ENCODE data around the gene STAG1. TPM values are rescaled to one million over a fixed set of nuclear protein-coding genes. Genes with fewer than 3 reads are reported as not detected.
"Not testable (repeated sequence)": the region's sequence is repeated elsewhere in the genome, so short reads cannot be mapped to it uniquely, and the experiment has no call there.

Gene STAG1
- total RNA-seq, 1 experiment from 2014 or later = 34.6 TPM

DNA sequence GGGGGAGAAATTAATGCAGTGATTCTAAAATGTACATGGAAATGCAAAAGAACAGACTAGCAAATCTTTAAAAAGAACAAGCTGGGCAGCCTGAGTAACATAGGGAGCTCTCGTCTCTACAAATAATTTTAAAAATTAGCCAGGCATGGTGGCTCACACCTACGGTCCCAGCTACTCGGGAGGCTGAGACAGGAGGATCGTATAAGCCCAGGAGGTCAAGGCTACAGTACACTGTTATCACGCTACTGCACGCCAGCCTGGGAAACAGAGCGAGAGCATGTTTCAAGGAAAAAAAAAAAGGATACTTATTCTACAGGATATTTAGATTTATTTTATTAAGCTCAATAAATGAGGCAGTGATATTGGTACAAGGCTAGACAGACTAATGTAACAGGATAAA lies 40.9 kb downstream of the STAG1 start:
- WGBS (ENCODE audit: extremely low coverage, insufficient read length, low lambda C conversion rate) = no CpG with 5 or more reads among the region's 7 CpGs
- H4K91ac ChIP-seq (ENCODE audit: insufficient read length, low read depth, low read length) = no peak overlapping the region
- H3K79me1 ChIP-seq (ENCODE audit: insufficient read depth, low read depth, low read length, poor library complexity, severe bottlenecking) = peaks cover 5% of the 10 kb centered on the region
- H2BK20ac ChIP-seq (ENCODE audit: low read depth, low read length, poor library complexity, severe bottlenecking) = no peak overlapping the region
- H3K79me2 ChIP-seq (ENCODE audit: insufficient read depth, low read length) = peaks cover 4% of the 10 kb centered on the region; the same call in 1 of the 2 replicates
- no peak overlapping the region for H2AK5ac ChIP-seq (ENCODE audit: insufficient read length, low read length)
- TF ChIP-seq, protein P1, sequence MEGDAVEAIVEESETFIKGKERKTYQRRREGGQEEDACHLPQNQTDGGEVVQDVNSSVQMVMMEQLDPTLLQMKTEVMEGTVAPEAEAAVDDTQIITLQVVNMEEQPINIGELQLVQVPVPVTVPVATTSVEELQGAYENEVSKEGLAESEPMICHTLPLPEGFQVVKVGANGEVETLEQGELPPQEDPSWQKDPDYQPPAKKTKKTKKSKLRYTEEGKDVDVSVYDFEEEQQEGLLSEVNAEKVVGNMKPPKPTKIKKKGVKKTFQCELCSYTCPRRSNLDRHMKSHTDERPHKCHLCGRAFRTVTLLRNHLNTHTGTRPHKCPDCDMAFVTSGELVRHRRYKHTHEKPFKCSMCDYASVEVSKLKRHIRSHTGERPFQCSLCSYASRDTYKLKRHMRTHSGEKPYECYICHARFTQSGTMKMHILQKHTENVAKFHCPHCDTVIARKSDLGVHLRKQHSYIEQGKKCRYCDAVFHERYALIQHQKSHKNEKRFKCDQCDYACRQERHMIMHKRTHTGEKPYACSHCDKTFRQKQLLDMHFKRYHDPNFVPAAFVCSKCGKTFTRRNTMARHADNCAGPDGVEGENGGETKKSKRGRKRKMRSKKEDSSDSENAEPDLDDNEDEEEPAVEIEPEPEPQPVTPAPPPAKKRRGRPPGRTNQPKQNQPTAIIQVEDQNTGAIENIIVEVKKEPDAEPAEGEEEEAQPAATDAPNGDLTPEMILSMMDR (conservative IDR thresholded peaks at IDR 0.05) = no peak
- Mint-ChIP-seq H3K4me3 (no peak overlapping the region), H3K9me3 (no peaks in the 10 kb centered on the region), H3K36me3 (ENCODE audit: insufficient read depth in 1 of 3, low read depth in 3 of 3) (peaks cover 0 to 11% (median 8%) of the 10 kb centered on the region in 3 experiments; a peak in 3 of 7 replicates), H3K27ac (no peak overlapping the region), H3K27me3 (ENCODE audit: low read depth) (no peaks in the 10 kb centered on the region), H3K4me1 (peaks cover 2 to 4% of the 10 kb centered on the region in 2 experiments; a peak in 2 of 4 replicates)
- no peaks in the 10 kb centered on the region for H3K23me2 ChIP-seq (ENCODE audit: insufficient read length, low read depth, low read length, poor library complexity, severe bottlenecking)
- no peaks in the 10 kb centered on the region for H3K9me3 ChIP-seq (ENCODE audit: control insufficient read depth, low read depth, low read length)
- H3K56ac ChIP-seq (ENCODE audit: insufficient read length, low read depth, low read length) = no peak overlapping the region
- no peak overlapping the region for H2BK15ac ChIP-seq (ENCODE audit: low read depth, low read length)
- H3K9ac ChIP-seq (ENCODE audit: extremely low read depth, insufficient read length, low read length) = no peak overlapping the region
- H4K20me1 ChIP-seq (ENCODE audit: control insufficient read depth, insufficient read depth, insufficient read length) = no peaks in the 10 kb centered on the region
- no peak overlapping the region for H4K8ac ChIP-seq (replicated peaks; ENCODE audit: insufficient read length, low read depth, low read length)
- H2BK120ac ChIP-seq (ENCODE audit: low read depth, low read length, poor library complexity, severe bottlenecking) = no peak overlapping the region
- DNase-seq = no peak
- no peaks in the 10 kb centered on the region for H3K4me1 ChIP-seq (ENCODE audit: insufficient read depth, low read length)
- H2BK12ac ChIP-seq (ENCODE audit: insufficient read length, low read depth, low read length) = no peak overlapping the region
- no peak overlapping the region for H3K14ac ChIP-seq (ENCODE audit: insufficient read depth, low read length)
- no peaks in the 10 kb centered on the region for H3K27me3 ChIP-seq (ENCODE audit: insufficient read depth, low read length)
- no peak overlapping the region for H3K27ac ChIP-seq (ENCODE audit: insufficient read length, low read depth, low read length)
- H3K4me2 ChIP-seq (ENCODE audit: insufficient read depth, insufficient read length, low read length) = no peak overlapping the region
- H2BK5ac ChIP-seq (ENCODE audit: insufficient read length, low read length) = no peak overlapping the region
- H3K23ac ChIP-seq (ENCODE audit: insufficient read length, low read depth, low read length) = no peak overlapping the region
- no peak overlapping the region for H3K18ac ChIP-seq (ENCODE audit: insufficient read length, low read depth, low read length)
- no peak overlapping the region for H2AFZ ChIP-seq (ENCODE audit: low read length)
- no peak overlapping the region for H3K4ac ChIP-seq (ENCODE audit: low read depth, low read length)
- no peak overlapping the region for H3T11ph ChIP-seq (ENCODE audit: low read length)
- no peak overlapping the region for H4K5ac ChIP-seq (ENCODE audit: insufficient read length, low read depth, low read length)

DNA sequence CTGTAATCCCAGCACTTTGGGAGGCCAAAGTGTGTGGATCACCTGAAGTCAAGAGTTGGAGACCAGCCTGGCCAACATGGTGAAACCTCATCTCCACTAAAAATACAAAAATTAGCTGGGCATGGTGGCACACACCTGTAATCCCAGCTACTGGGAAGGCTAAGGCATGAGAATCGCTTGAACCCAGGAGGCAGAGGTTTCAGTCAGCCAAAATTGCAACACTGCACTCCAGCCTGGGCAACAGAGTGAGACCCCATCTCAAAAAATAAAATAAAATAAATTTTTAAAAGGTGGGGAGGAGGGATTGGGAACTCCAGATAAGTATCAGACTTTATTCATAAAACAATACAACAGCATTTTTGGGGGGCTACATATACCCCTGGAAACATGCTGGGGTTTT lies 42.4 kb downstream of the STAG1 start:
- H3K4ac ChIP-seq (ENCODE audit: low read depth, low read length); H4K91ac ChIP-seq (ENCODE audit: insufficient read length, low read depth, low read length); H3K56ac ChIP-seq (ENCODE audit: insufficient read length, low read depth, low read length); H2BK5ac ChIP-seq (ENCODE audit: insufficient read length, low read length); H4K8ac ChIP-seq (replicated peaks; ENCODE audit: insufficient read length, low read depth, low read length); H3K4me1 ChIP-seq (ENCODE audit: insufficient read depth, low read length); H3K9ac ChIP-seq (ENCODE audit: extremely low read depth, insufficient read length, low read length); H2AFZ ChIP-seq (ENCODE audit: low read length); H3K18ac ChIP-seq (ENCODE audit: insufficient read length, low read depth, low read length); H3T11ph ChIP-seq (ENCODE audit: low read length); H3K27me3 ChIP-seq (ENCODE audit: insufficient read depth, low read length); H2BK15ac ChIP-seq (ENCODE audit: low read depth, low read length); H3K23me2 ChIP-seq (ENCODE audit: insufficient read length, low read depth, low read length, poor library complexity, severe bottlenecking); H4K5ac ChIP-seq (ENCODE audit: insufficient read length, low read depth, low read length); H3K4me1 Mint-ChIP-seq; H2AK5ac ChIP-seq (ENCODE audit: insufficient read length, low read length); H3K27me3 Mint-ChIP-seq (ENCODE audit: low read depth); H3K27ac Mint-ChIP-seq; H3K23ac ChIP-seq (ENCODE audit: insufficient read length, low read depth, low read length); H3K14ac ChIP-seq (ENCODE audit: insufficient read depth, low read length); H2BK20ac ChIP-seq (ENCODE audit: low read depth, low read length, poor library complexity, severe bottlenecking); H3K79me1 ChIP-seq (ENCODE audit: insufficient read depth, low read depth, low read length, poor library complexity, severe bottlenecking); H3K4me2 ChIP-seq (ENCODE audit: insufficient read depth, insufficient read length, low read length); H4K20me1 ChIP-seq (ENCODE audit: control insufficient read depth, insufficient read depth, insufficient read length); H3K27ac ChIP-seq (ENCODE audit: insufficient read length, low read depth, low read length); H2BK12ac ChIP-seq (ENCODE audit: insufficient read length, low read depth, low read length); H3K9me3 Mint-ChIP-seq; H2BK120ac ChIP-seq (ENCODE audit: low read depth, low read length, poor library complexity, severe bottlenecking); DNase-seq; H3K4me3 Mint-ChIP-seq; H3K9me3 ChIP-seq (ENCODE audit: control insufficient read depth, low read depth, low read length): not testable (repeated sequence)
- H3K79me2 ChIP-seq (ENCODE audit: insufficient read depth, low read length) = peaks cover 10% of the 10 kb centered on the region; the same call in 1 of the 2 replicates
- H3K36me3 Mint-ChIP-seq (ENCODE audit: insufficient read depth in 1 of 3, low read depth in 3 of 3) = peaks cover 0 to 11% (median 8%) of the 10 kb centered on the region in 3 experiments; a peak in 3 of 7 replicates
- no CpG with 5 or more reads among the region's 1 CpG for WGBS (ENCODE audit: extremely low coverage, insufficient read length, low lambda C conversion rate)

Measured in H9 (cell line).